ENCODE results near the gene ARHGEF28. TPM values are rescaled to one million over a fixed set of nuclear protein-coding genes. Genes with fewer than 3 reads are reported as not detected.

ARHGEF28 gene
- total and polyA plus RNA-seq, 2 donors (not counting 1 experiment from before 2014, with no cell fraction given) = 2.3 to 34.3 TPM

DNA sequence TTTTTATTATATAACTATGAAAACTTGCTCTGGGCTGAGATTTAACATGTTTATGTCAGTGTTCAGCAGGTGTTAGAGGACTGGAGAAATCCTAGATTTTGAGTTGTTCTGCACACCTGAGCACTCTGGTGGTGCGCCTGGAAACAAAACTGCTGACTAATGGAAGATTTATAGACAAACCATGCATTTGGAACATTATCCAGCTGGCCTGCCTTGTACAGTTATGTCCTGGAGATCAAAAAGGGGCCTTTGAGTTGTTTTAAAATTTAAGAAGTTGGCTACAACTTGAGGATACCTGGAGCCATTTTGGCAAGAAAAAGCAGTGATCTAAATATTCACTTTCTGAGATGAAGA is 5.7 kb upstream of the ARHGEF28 start:
- H3K27ac ChIP-seq (ENCODE audit: insufficient read depth, low read length) = no peak overlapping the region
- H3K4me3 ChIP-seq (replicated peaks in 1 of 4; ENCODE audit: control extremely low read depth in 1 of 4, insufficient read depth in 1 of 4, low read depth in 3 of 4, low read length in 4 of 4) = no peak overlapping the region
- H3K36me3 ChIP-seq (ENCODE audit: control insufficient read depth, insufficient read depth, low read length) = no peaks in the 10 kb centered on the region
- H2AFZ ChIP-seq (ENCODE audit: low read length) = no peak overlapping the region
- no peak for DNase-seq (ENCODE audit: low read depth in 2 of 2)
- H4K20me1 ChIP-seq (ENCODE audit: control insufficient read depth, extremely low read depth, insufficient read depth, low read length) = no peaks in the 10 kb centered on the region
- TF ChIP-seq, protein P1, sequence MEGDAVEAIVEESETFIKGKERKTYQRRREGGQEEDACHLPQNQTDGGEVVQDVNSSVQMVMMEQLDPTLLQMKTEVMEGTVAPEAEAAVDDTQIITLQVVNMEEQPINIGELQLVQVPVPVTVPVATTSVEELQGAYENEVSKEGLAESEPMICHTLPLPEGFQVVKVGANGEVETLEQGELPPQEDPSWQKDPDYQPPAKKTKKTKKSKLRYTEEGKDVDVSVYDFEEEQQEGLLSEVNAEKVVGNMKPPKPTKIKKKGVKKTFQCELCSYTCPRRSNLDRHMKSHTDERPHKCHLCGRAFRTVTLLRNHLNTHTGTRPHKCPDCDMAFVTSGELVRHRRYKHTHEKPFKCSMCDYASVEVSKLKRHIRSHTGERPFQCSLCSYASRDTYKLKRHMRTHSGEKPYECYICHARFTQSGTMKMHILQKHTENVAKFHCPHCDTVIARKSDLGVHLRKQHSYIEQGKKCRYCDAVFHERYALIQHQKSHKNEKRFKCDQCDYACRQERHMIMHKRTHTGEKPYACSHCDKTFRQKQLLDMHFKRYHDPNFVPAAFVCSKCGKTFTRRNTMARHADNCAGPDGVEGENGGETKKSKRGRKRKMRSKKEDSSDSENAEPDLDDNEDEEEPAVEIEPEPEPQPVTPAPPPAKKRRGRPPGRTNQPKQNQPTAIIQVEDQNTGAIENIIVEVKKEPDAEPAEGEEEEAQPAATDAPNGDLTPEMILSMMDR (conservative IDR thresholded peaks at IDR 0.05 in 1 of 2, IDR thresholded peaks at IDR 0.05 in 1 of 2; ENCODE audit: low read depth in 1 of 2, low read length in 2 of 2) = no peak
- H3K27me3 ChIP-seq (ENCODE audit: control insufficient read depth, insufficient read depth, low read length) = no peaks in the 10 kb centered on the region
- no peak overlapping the region for H3K4me2 ChIP-seq (ENCODE audit: extremely low read depth, insufficient read depth, low read length)
- H3K79me2 ChIP-seq (ENCODE audit: control insufficient read depth, insufficient read depth, low read length) = no peaks in the 10 kb centered on the region
- no peaks in the 10 kb centered on the region for H3K4me1 ChIP-seq (ENCODE audit: control insufficient read depth, extremely low read depth, insufficient read depth, low read length)
- no peak overlapping the region for H3K9ac ChIP-seq (ENCODE audit: insufficient read depth, low read length)
- no peaks in the 10 kb centered on the region for H3K9me3 ChIP-seq (ENCODE audit: control insufficient read depth, insufficient read depth, low read depth, low read length)

GRCh38 chr5:73623060-73623459 is 2.9 kb upstream of the ARHGEF28 start:
- H3K36me3 ChIP-seq (ENCODE audit: control insufficient read depth, insufficient read depth, low read length) = no peaks in the 10 kb centered on the region
- DNase-seq (ENCODE audit: low read depth in 2 of 2) = no peak

GRCh38 chr5:73623901-73624404 is 2.0 kb upstream of the ARHGEF28 start:
- H3K9ac ChIP-seq (ENCODE audit: insufficient read depth, low read length) = no peak overlapping the region
- TF ChIP-seq, protein P1 (conservative IDR thresholded peaks at IDR 0.05 in 1 of 2, IDR thresholded peaks at IDR 0.05 in 1 of 2; ENCODE audit: low read depth in 1 of 2, low read length in 2 of 2) = no peak
- H3K9me3 ChIP-seq (ENCODE audit: control insufficient read depth, insufficient read depth, low read depth, low read length) = no peaks in the 10 kb centered on the region
- no peak overlapping the region for H3K4me3 ChIP-seq (replicated peaks in 1 of 4; ENCODE audit: control extremely low read depth in 1 of 4, insufficient read depth in 1 of 4, low read depth in 3 of 4, low read length in 4 of 4)
- no peaks in the 10 kb centered on the region for H3K36me3 ChIP-seq (ENCODE audit: control insufficient read depth, insufficient read depth, low read length)
- H2AFZ ChIP-seq (ENCODE audit: low read length) = no peak overlapping the region
- H3K27ac ChIP-seq (ENCODE audit: insufficient read depth, low read length) = no peak overlapping the region
- H3K27me3 ChIP-seq (ENCODE audit: control insufficient read depth, insufficient read depth, low read length) = no peaks in the 10 kb centered on the region
- DNase-seq (ENCODE audit: low read depth in 2 of 2) = no peak
- H3K4me2 ChIP-seq (ENCODE audit: extremely low read depth, insufficient read depth, low read length) = no peak overlapping the region
- H3K4me1 ChIP-seq (ENCODE audit: control insufficient read depth, extremely low read depth, insufficient read depth, low read length) = no peaks in the 10 kb centered on the region
- peaks cover 15% of the 10 kb centered on the region for H3K79me2 ChIP-seq (ENCODE audit: control insufficient read depth, insufficient read depth, low read length)
- no peaks in the 10 kb centered on the region for H4K20me1 ChIP-seq (ENCODE audit: control insufficient read depth, extremely low read depth, insufficient read depth, low read length)

More at GRCh38 chr5:73623060-73623459, 2.9 kb upstream of the ARHGEF28 start:
- Histone ChIP-seq H3K4me3 (replicated peaks in 1 of 4; ENCODE audit: control extremely low read depth in 1 of 4, insufficient read depth in 1 of 4, low read depth in 3 of 4, low read length in 4 of 4) (no peak overlapping the region), H3K4me2 (ENCODE audit: extremely low read depth, insufficient read depth, low read length) (no peak overlapping the region), H3K79me2 (ENCODE audit: control insufficient read depth, insufficient read depth, low read length) (peaks cover 11% of the 10 kb centered on the region), H3K4me1 (ENCODE audit: control insufficient read depth, extremely low read depth, insufficient read depth, low read length) (no peaks in the 10 kb centered on the region), H3K9ac (ENCODE audit: insufficient read depth, low read length) (no peak overlapping the region), H3K9me3 (ENCODE audit: control insufficient read depth, insufficient read depth, low read depth, low read length) (no peaks in the 10 kb centered on the region), H2AFZ (ENCODE audit: low read length) (no peak overlapping the region), H4K20me1 (ENCODE audit: control insufficient read depth, extremely low read depth, insufficient read depth, low read length) (no peaks in the 10 kb centered on the region), H3K27ac (ENCODE audit: insufficient read depth, low read length) (no peak overlapping the region), H3K27me3 (ENCODE audit: control insufficient read depth, insufficient read depth, low read length) (no peaks in the 10 kb centered on the region)
- TF ChIP-seq, protein P1 (conservative IDR thresholded peaks at IDR 0.05 in 1 of 2, IDR thresholded peaks at IDR 0.05 in 1 of 2; ENCODE audit: low read depth in 1 of 2, low read length in 2 of 2) = no peak
- no peak for TF ChIP-seq EZH2 (IDR thresholded peaks at IDR 0.05; ENCODE audit: low read length, missing control alignments)

Measured in fibroblast of lung (primary cell).